ENCODE measurements around the gene RHOT2. TPM values are rescaled to one million over a fixed set of nuclear protein-coding genes. Genes with fewer than 3 reads are reported as not detected.

The RHOT2 gene
- total and polyA plus RNA-seq, 2 of the 8 experiments (the other 6 are each of a cell fraction or from before 2014, with no cell fraction given): 149 to 194 TPM

DNA sequence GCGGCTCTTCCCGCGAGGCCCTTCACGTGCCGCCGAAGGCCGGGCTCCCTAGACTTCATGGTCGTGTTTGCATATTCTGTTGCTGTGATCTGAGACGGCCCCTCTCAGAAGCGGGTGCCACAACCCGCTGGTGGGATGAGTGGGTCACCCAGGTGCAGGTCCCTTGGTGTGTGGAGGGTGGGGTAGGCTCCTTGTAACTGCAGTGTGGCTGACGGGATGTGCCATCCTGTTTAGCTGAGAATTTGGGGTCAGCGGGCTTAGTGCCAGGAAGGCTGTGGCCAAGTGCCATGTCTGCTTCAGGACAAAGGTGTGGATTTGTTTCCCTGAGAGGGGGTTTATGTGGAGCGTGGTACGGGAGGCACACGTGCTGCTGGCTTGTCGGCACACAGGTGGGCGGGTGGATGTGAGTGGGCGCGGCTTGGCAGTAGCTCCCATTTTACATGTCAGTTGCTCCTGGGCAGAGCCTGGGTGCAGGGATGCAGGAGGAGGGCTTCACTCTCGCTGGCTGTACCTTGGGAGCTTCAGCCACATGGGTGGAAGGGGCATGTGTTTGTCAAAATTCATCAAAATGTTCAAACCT, 46.3 kb upstream of the RHOT2 start:
- Histone ChIP-seq H3K23ac (ENCODE audit: insufficient read length) (no peak overlapping the region), H3K14ac (ENCODE audit: insufficient read length) (no peak overlapping the region), H3K36me3 (ENCODE audit: control insufficient read depth in 2 of 4, insufficient read depth in 4 of 4, low read length in 3 of 4) (peaks cover 0 to 4% (median 0%) of the 10 kb centered on the region in 4 experiments; a peak in 1 of 8 replicates), H3K18ac (ENCODE audit: extremely low read depth, low read length) (no peak overlapping the region), H3K79me2 (ENCODE audit: control insufficient read depth in 1 of 2, insufficient read depth in 2 of 2, low read length in 2 of 2) (no peaks in the 10 kb centered on the region), H3K27ac (ENCODE audit: low read depth, low read length) (no peak overlapping the region), H3K9ac (replicated peaks in 1 of 4; ENCODE audit: extremely low read depth in 1 of 4, low read depth in 3 of 4, low read length in 3 of 4) (no peak overlapping the region), H4K20me1 (replicated peaks in 1 of 2; ENCODE audit: control insufficient read depth in 1 of 2, insufficient read depth in 2 of 2, low read length in 2 of 2) (peaks cover 4 to 5% of the 10 kb centered on the region in 2 experiments), H3K4me2 (ENCODE audit: insufficient read depth in 1 of 2, low read depth in 2 of 2, low read length in 2 of 2) (no peak overlapping the region), H2BK20ac (ENCODE audit: low read length) (no peak overlapping the region), H3K9me3 (ENCODE audit: insufficient read depth in 2 of 2, low read depth in 1 of 2, low read length in 1 of 2) (no peaks in the 10 kb centered on the region), H2BK5ac (ENCODE audit: low read depth, low read length) (no peak overlapping the region), H4K5ac (ENCODE audit: insufficient read length, low read depth, low read length) (no peak overlapping the region), H3K4me1 (replicated peaks in 1 of 4; ENCODE audit: control insufficient read depth in 3 of 4, insufficient read depth in 4 of 4, low read length in 3 of 4) (peaks cover 0 to 14% (median 5%) of the 10 kb centered on the region in 4 experiments; a peak in 5 of 7 replicates), H3K23me2 (ENCODE audit: low read depth, low read length) (no peaks in the 10 kb centered on the region), H2AK5ac (ENCODE audit: low read depth, low read length) (peak overlapping the region; percentile 28; the same call in 1 of the 2 replicates), H4K8ac (ENCODE audit: extremely low read depth, insufficient read depth, low read length) (no peak overlapping the region), H3K56ac (replicated peaks; ENCODE audit: insufficient read length, low read depth, low read length) (no peak overlapping the region), H3K4ac (replicated peaks; ENCODE audit: insufficient read length, low read depth, low read length) (no peak overlapping the region), H3K27me3 (replicated peaks in 1 of 4; ENCODE audit: control insufficient read depth in 3 of 4, extremely low read depth in 1 of 4, insufficient read depth in 3 of 4, low read length in 3 of 4) (no peaks in the 10 kb centered on the region), H2BK120ac (replicated peaks; ENCODE audit: low read depth, low read length) (no peak overlapping the region), H4K91ac (replicated peaks; ENCODE audit: insufficient read length, low read length) (no peak overlapping the region), H3K79me1 (ENCODE audit: low read depth, low read length) (peaks cover 10% of the 10 kb centered on the region), H3K4me3 (ENCODE audit: extremely low read depth in 1 of 4, insufficient read depth in 2 of 4, low read depth in 3 of 4, low read length in 4 of 4) (no peak overlapping the region), H2BK15ac (ENCODE audit: low read length) (peak overlapping the region; percentile 48; the same call in 1 of the 2 replicates), H2BK12ac (ENCODE audit: low read depth, low read length) (no peak overlapping the region), H2AFZ (ENCODE audit: low read length) (no peak overlapping the region)
- FAIRE-seq: no peak
- DNase-seq (ENCODE audit: low read depth in 1 of 2, low spot score in 2 of 2): no peak
- ChIA-PET POLR2A (ENCODE audit: partially characterized antibody) (interaction anchor here (0.6 to 1.8 kb wide), 8 partner anchors 9 to 54 kb away, joined by 3 to 11 read pairs (median 4); partner anchors contain the start of genes METTL26, RHBDL1 and WFIKKN1), CTCF (ENCODE audit: partially characterized antibody) (interaction anchor here (0.8 to 4.1 kb wide), 21 partner anchors 8 to 272 kb away, joined by 3 to 29 read pairs (median 4); partner anchors contain the start of genes NHLRC4 and RHOT2)
- 94% methylated on average over 21 of the region's 21 CpGs; no CpG with 5 or more reads in 1 of the 2 experiments for WGBS, 2 experiments (ENCODE audit: extremely low coverage in 1 of 2, insufficient coverage in 1 of 2, insufficient read length in 1 of 2, insufficient replicate concordance in 2 of 2, low coverage in 1 of 2, low lambda C conversion rate in 2 of 2, missing lambda C conversion rate in 1 of 2)
- TF ChIP-seq SAP30 (IDR thresholded peaks at IDR 0.05; ENCODE audit: insufficient read depth, insufficient replicate concordance, low read length) (no peak), BACH1 (IDR thresholded peaks at IDR 0.05; ENCODE audit: low read length) (no peak), CEBPB (IDR thresholded peaks at IDR 0.05; ENCODE audit: low read depth, low read length) (no peak), POLR2AphosphoS5 (IDR thresholded peaks at IDR 0.05; ENCODE audit: low read depth, low read length) (no peak), GABPA (IDR thresholded peaks at IDR 0.05; ENCODE audit: borderline replicate concordance, insufficient read depth, low read length) (no peak), JUND (IDR thresholded peaks at IDR 0.05; ENCODE audit: low read length) (no peak), ASH2L (IDR thresholded peaks at IDR 0.05; ENCODE audit: low read length) (no peak), SRF (IDR thresholded peaks at IDR 0.05; ENCODE audit: low read depth, low read length) (no peak), GTF2F1 (IDR thresholded peaks at IDR 0.05; ENCODE audit: borderline replicate concordance, low read depth, low read length) (no peak), POU5F1 (IDR thresholded peaks at IDR 0.05; ENCODE audit: low read depth, low read length) (no peak), EGR1 (IDR thresholded peaks at IDR 0.05; ENCODE audit: borderline replicate concordance, low read depth, low read length) (no peak), TBP (IDR thresholded peaks at IDR 0.05; ENCODE audit: low read depth, low read length) (no peak), BCL11A (IDR thresholded peaks at IDR 0.05; ENCODE audit: low read depth in 2 of 2, low read length in 2 of 2) (no peak)
- TF ChIP-seq, protein P1, sequence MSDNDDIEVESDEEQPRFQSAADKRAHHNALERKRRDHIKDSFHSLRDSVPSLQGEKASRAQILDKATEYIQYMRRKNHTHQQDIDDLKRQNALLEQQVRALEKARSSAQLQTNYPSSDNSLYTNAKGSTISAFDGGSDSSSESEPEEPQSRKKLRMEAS (IDR thresholded peaks at IDR 0.05): no peak

Measured in H1 (cell line).